NT2/D1 (cell line): ENCODE data around the gene AGFG2.
"Not testable (repeated sequence)": the region's sequence is repeated elsewhere in the genome, so short reads cannot be mapped to it uniquely, and the experiment has no call there.

Experiments
- SUZ12 ChIP-seq: IDR thresholded peaks from 2 replicates; pipeline ENCODE4 v1.6.1; 2011; ENCODE audit not compliant: insufficient read length, insufficient read depth; ENCODE audit errors: extremely low read depth
- YY1 ChIP-seq: IDR thresholded peaks from 2 replicates; pipeline ENCODE4 v1.6.1; 2011; ENCODE audit not compliant: insufficient read length, insufficient read depth
- ZNF274 ChIP-seq: IDR thresholded peaks from 2 replicates; pipeline ENCODE4 v1.6.1; 2011; ENCODE audit warnings: mild to moderate bottlenecking, low read depth, low read length

DNA sequence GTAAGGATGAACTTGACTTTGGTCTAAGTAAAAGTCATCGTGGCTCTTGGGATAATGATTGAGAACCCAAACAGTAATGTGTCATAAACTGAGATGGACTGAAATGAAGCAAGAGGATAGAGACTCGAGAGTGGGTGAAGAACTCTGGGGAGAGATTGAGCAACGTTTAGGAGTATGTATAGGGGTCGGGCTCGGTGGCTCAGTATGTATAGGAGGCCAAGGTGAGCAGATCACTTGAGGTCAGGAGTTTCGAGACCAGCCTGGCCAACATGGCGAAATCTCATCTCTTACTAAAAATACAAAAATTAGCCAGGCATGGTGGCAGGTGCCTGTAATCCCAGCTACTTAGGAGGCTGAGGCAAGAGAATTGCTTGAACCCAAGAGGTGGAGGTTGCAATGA is 2.3 kb downstream of the AGFG2 start:
- TF ChIP-seq YY1, ZNF274, SUZ12: not testable (repeated sequence)
